Left ventricle myocardium inferior (tissue), 1 donor: ENCODE results near the gene NAV2. TPM values are rescaled to one million over a fixed set of nuclear protein-coding genes. Genes with fewer than 3 reads are reported as not detected.

Experiments
- DNase-seq: peaks from one replicate; pipeline ENCODE4 v3.0.0-alpha.2; 2020
- H3K27ac ChIP-seq: fragments of 200-600 bp; replicated peaks from 2 replicates; pipeline ENCODE4 v1.8.0; 2021
- H3K27me3 ChIP-seq: fragments of 200-600 bp; 2 replicates; pipeline ENCODE4 v1.8.0; 2021; ENCODE audit warnings: low read depth
- H3K36me3 ChIP-seq: fragments of 200-600 bp; 2 replicates; pipeline ENCODE4 v1.8.0; 2021
- H3K4me1 ChIP-seq: fragments of 200-600 bp; 2 replicates; pipeline ENCODE4 v1.8.0; 2021
- H3K4me3 ChIP-seq: fragments of 200-600 bp; 2 replicates; pipeline ENCODE4 v1.8.0; 2021; ENCODE audit warnings: mild to moderate bottlenecking, moderate library complexity
- H3K9me3 ChIP-seq: fragments of 200-600 bp; replicated peaks from 2 replicates; pipeline ENCODE4 v1.8.0; 2021
- intact Hi-C: fragments of 100-400 bp; cut with micrococcal nuclease; formaldehyde crosslinking; loops from one replicate; pipeline ENCODE4 v1.11.0; 2022
- total RNA-seq: library from RNA; stranded (reverse); fragmentation: NEBNext Ultra II Directional; extraction: Animal tissue kit (Norgen Biotek cat#: 25700); gene quantifications from one replicate; pipeline ENCODE4 v1.2.1, GENCODE V29; 2021
- TF ChIP-seq, protein P1 (sequence below): fragments of 200-600 bp; IDR thresholded peaks from 2 replicates; pipeline ENCODE4 v1.8.0; 2021; ENCODE audit warnings: antibody characterized with exemption, mild to moderate bottlenecking, borderline replicate concordance
- donor health status: DM: no; HTN: yes; CAD: no; lungs with severe emphysema.

Gene NAV2
- total RNA-seq, 1 donor from 2014 or later: 14.3 TPM

DNA sequence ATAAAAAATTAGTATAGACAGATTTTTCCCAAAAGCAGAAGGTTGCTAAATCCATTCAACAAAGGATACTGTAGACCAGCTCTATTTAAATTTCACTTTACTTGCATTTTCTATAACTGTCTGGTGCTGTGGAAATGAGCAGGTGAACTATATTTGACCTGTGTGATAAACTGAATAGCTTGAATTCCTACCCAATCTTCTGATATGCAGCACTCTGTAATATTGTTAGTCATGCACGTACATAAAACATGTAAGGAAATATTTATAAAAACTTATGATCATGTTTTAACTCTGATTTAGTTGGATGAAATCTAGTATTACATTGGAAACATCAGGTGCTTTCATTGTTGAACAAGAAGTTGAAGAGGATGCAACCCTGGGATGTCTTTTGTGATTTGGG, 234.0 kb downstream of the NAV2 start:
- H3K4me1 ChIP-seq: peaks cover 13% of the 10 kb centered on the region
- peaks cover 23% of the 10 kb centered on the region for H3K36me3 ChIP-seq
- no peaks in the 10 kb centered on the region for H3K9me3 ChIP-seq
- no peak overlapping the region for H3K27ac ChIP-seq
- intact Hi-C loops: loop anchor here (10.0 kb wide), 1 partner anchor 378 kb away; no protein-coding TSS in a partner anchor
- DNase-seq: no peak
- TF ChIP-seq, protein P1, sequence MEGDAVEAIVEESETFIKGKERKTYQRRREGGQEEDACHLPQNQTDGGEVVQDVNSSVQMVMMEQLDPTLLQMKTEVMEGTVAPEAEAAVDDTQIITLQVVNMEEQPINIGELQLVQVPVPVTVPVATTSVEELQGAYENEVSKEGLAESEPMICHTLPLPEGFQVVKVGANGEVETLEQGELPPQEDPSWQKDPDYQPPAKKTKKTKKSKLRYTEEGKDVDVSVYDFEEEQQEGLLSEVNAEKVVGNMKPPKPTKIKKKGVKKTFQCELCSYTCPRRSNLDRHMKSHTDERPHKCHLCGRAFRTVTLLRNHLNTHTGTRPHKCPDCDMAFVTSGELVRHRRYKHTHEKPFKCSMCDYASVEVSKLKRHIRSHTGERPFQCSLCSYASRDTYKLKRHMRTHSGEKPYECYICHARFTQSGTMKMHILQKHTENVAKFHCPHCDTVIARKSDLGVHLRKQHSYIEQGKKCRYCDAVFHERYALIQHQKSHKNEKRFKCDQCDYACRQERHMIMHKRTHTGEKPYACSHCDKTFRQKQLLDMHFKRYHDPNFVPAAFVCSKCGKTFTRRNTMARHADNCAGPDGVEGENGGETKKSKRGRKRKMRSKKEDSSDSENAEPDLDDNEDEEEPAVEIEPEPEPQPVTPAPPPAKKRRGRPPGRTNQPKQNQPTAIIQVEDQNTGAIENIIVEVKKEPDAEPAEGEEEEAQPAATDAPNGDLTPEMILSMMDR: no peak
- no peaks in the 10 kb centered on the region for H3K27me3 ChIP-seq
- no peak overlapping the region for H3K4me3 ChIP-seq

- H3K36me3 ChIP-seq: peaks cover 19% of the 10 kb centered on the region
- intact Hi-C loops: loop anchor here (10.0 kb wide), 1 partner anchor 377 kb away; no protein-coding TSS in a partner anchor
- no peak for DNase-seq
- H3K27me3 ChIP-seq: no peaks in the 10 kb centered on the region
- H3K27ac ChIP-seq: no peak overlapping the region
- TF ChIP-seq, protein P1: no peak
- H3K9me3 ChIP-seq: no peaks in the 10 kb centered on the region
- H3K4me1 ChIP-seq: peaks cover 21% of the 10 kb centered on the region
- H3K4me3 ChIP-seq: no peak overlapping the region
These were observed 235.0 kb downstream of the NAV2 start for GRCh38 chr11:19947537-19948114.

DNA sequence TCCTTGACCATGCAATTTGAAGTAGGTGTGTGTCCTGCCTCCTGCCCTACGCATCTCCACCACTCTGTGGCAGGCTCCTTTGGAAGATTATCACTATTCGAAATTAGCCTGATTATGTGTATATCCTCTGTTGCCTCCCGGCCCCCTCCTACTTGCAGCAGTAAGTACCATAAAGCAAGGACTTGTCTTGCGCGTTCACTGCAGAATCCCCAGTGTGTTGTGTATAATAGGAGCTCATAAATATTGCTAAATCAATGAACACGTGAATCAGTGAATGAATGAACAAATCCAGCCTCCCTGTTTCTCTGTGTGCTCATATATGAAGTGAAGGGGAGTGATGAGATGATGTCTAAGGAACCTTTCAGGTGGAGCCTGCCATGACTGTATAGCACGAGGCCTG, 237.0 kb downstream of the NAV2 start:
- Histone ChIP-seq H3K27me3 (no peaks in the 10 kb centered on the region), H3K36me3 (peaks cover 19% of the 10 kb centered on the region), H3K4me3 (no peak overlapping the region), H3K27ac (no peak overlapping the region), H3K9me3 (no peaks in the 10 kb centered on the region), H3K4me1 (peaks cover 41% of the 10 kb centered on the region)
- TF ChIP-seq, protein P1: no peak
- no peak for DNase-seq
- intact Hi-C loops: loop anchor here (5.0 to 10.0 kb wide), 2 partner anchors 178 to 375 kb away; no protein-coding TSS in a partner anchor

DNA sequence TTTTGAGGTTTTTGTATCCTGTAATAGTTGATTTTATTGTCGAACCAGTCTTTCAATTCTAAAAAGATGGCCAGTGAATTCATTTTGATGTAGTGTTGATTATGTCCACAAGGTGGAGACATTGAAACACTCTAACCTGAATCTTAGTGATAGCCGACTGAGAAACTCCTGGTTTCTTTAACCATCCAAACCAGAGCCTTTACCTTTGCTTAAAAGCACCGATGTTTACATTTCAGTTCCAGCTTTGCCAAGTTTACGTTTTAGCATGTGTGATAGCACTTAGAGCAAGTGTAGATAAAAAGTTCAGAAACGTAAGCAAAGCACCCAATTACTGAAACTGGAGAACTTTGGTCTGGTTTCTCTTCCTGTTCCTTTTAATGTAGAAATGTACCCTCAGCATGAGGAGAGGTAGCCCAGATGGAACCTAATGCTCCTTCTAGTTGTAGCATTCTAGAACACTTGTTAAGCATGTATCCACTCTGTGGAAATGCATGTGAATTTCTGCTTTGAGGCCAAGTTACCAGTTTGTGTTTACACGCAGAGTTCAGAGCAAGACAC, 239.0 kb downstream of the NAV2 start:
- no peak for DNase-seq
- TF ChIP-seq, protein P1: peak; percentile 77
- Histone ChIP-seq H3K27ac (peak overlapping the region; percentile 41), H3K9me3 (no peaks in the 10 kb centered on the region), H3K27me3 (no peaks in the 10 kb centered on the region), H3K4me1 (peaks cover 53% of the 10 kb centered on the region), H3K36me3 (peaks cover 15% of the 10 kb centered on the region), H3K4me3 (no peak overlapping the region)
- intact Hi-C loops: loop anchor here (5.0 kb wide), 1 partner anchor 176 kb away; no protein-coding TSS in a partner anchor

- H3K4me3 ChIP-seq: no peak overlapping the region
- peak overlapping the region; percentile 41 for H3K27ac ChIP-seq
- intact Hi-C loops: loop anchor here (5.0 kb wide), 1 partner anchor 175 kb away; no protein-coding TSS in a partner anchor
These were observed 239.5 kb downstream of the NAV2 start for GRCh38 chr11:19952116-19952605.

More at GRCh38 chr11:19952116-19952605, 239.5 kb downstream of the NAV2 start:
- Histone ChIP-seq H3K27me3 (no peaks in the 10 kb centered on the region), H3K4me1 (peaks cover 54% of the 10 kb centered on the region), H3K9me3 (no peaks in the 10 kb centered on the region), H3K36me3 (peaks cover 15% of the 10 kb centered on the region)
- TF ChIP-seq, protein P1: no peak
- no peak for DNase-seq
